ENCODE measurements around the gene TRIM47.

- TF ChIP-seq, protein P1, sequence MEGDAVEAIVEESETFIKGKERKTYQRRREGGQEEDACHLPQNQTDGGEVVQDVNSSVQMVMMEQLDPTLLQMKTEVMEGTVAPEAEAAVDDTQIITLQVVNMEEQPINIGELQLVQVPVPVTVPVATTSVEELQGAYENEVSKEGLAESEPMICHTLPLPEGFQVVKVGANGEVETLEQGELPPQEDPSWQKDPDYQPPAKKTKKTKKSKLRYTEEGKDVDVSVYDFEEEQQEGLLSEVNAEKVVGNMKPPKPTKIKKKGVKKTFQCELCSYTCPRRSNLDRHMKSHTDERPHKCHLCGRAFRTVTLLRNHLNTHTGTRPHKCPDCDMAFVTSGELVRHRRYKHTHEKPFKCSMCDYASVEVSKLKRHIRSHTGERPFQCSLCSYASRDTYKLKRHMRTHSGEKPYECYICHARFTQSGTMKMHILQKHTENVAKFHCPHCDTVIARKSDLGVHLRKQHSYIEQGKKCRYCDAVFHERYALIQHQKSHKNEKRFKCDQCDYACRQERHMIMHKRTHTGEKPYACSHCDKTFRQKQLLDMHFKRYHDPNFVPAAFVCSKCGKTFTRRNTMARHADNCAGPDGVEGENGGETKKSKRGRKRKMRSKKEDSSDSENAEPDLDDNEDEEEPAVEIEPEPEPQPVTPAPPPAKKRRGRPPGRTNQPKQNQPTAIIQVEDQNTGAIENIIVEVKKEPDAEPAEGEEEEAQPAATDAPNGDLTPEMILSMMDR (IDR thresholded peaks at IDR 0.05), result peak; percentile 99
- peak; percentile 75 for TF ChIP-seq POLR2AphosphoS5 (IDR thresholded peaks at IDR 0.05; ENCODE audit: low read depth, low read length)
- TF ChIP-seq SIN3A (IDR thresholded peaks at IDR 0.05; ENCODE audit: borderline replicate concordance, insufficient read depth, low read depth, low read length), result peak; percentile 55; the same call in 1 of the 2 replicates
- no peak for TF ChIP-seq REST (IDR thresholded peaks at IDR 0.05; ENCODE audit: insufficient read depth in 1 of 2, low read depth in 2 of 2, low read length in 1 of 2)
Observed at GRCh38 chr17:75904749-75905521, 26.6 kb upstream of the TRIM47 start, which contains the start of gene MRPL38.
